OCI-LY3 (cell line): ENCODE results near the gene PNLIPRP2.

Experiments used
- H2AFZ ChIP-seq: fragments of 200-600, 300-600 bp; shearing (Covaris generic); 2 replicates; pipeline ENCODE4 v1.6.0; 2014; ENCODE audit warnings: antibody characterized with exemption, low read depth, low read length
- H3K27ac ChIP-seq: fragments of 200-600, 300-600 bp; sonication (generic); 2 replicates; pipeline ENCODE4 v1.5.1; 2014; ENCODE audit warnings: mild to moderate bottlenecking, low read length, moderate library complexity, mixed read lengths
- H3K27me3 ChIP-seq: fragments of 200-600, 300-600 bp; sonication (generic); 2 replicates; pipeline ENCODE4 v1.6.1; 2014; ENCODE audit warnings: low read depth, low read length, mixed read lengths
- H3K36me3 ChIP-seq: fragments of 200-600, 300-600 bp; sonication (generic); replicated peaks from 2 replicates; pipeline ENCODE3; 2014; ENCODE audit warnings: low read depth, low read length, mixed read lengths
- H3K4me1 ChIP-seq: fragments of 300-600, 200-600 bp; sonication (generic); 2 replicates; pipeline ENCODE4 v1.6.1; 2014; ENCODE audit warnings: low read length, mixed read lengths
- H3K4me2 ChIP-seq: fragments of 200-600, 300-600 bp; sonication (generic); 2 replicates; pipeline ENCODE4 v1.6.1; 2014; ENCODE audit warnings: low read length, mixed read lengths
- H3K4me3 ChIP-seq: fragments of 300-600, 200-600 bp; sonication (generic); 2 replicates; pipeline ENCODE4 v1.5.1; 2014; ENCODE audit warnings: antibody characterized with exemption, mild to moderate bottlenecking, low read length, moderate library complexity
- H3K79me2 ChIP-seq: fragments of 300-600, 200-600 bp; shearing (Covaris generic); 2 replicates; pipeline ENCODE4 v1.6.1; 2014; ENCODE audit warnings: mild to moderate bottlenecking, low read length, mixed read lengths
- H3K9ac ChIP-seq: fragments of 300-600, 200-600 bp; shearing (Covaris generic); 2 replicates; pipeline ENCODE4 v1.6.0; 2014; ENCODE audit warnings: mild to moderate bottlenecking, low read length, moderate library complexity
- H3K9me3 ChIP-seq: fragments of 200-600, 300-600 bp; shearing (Covaris generic); 2 replicates; pipeline ENCODE4 v1.6.1; 2014; ENCODE audit warnings: low read length, mixed read lengths; ENCODE audit not compliant: insufficient read depth
- H4K20me1 ChIP-seq: fragments of 200-600, 300-600 bp; sonication (generic); 2 replicates; pipeline ENCODE4 v1.6.1; 2016; ENCODE audit warnings: low read length, mixed read lengths; ENCODE audit not compliant: insufficient read depth
- EZH2phosphoT487 ChIP-seq: fragments of 200-600 bp; shearing (Covaris generic); IDR thresholded peaks from 2 replicates; pipeline ENCODE4 v1.6.1; 2018; ENCODE audit warnings: antibody characterized with exemption, mixed run types, low read depth
- TF ChIP-seq, protein P1 (sequence below): fragments of 200-600, 300-600 bp; sonication (generic); IDR thresholded peaks from 2 replicates; pipeline ENCODE4 v1.5.1; 2014; ENCODE audit warnings: antibody characterized with exemption, low read length, low read depth

PNLIPRP2 gene

DNA sequence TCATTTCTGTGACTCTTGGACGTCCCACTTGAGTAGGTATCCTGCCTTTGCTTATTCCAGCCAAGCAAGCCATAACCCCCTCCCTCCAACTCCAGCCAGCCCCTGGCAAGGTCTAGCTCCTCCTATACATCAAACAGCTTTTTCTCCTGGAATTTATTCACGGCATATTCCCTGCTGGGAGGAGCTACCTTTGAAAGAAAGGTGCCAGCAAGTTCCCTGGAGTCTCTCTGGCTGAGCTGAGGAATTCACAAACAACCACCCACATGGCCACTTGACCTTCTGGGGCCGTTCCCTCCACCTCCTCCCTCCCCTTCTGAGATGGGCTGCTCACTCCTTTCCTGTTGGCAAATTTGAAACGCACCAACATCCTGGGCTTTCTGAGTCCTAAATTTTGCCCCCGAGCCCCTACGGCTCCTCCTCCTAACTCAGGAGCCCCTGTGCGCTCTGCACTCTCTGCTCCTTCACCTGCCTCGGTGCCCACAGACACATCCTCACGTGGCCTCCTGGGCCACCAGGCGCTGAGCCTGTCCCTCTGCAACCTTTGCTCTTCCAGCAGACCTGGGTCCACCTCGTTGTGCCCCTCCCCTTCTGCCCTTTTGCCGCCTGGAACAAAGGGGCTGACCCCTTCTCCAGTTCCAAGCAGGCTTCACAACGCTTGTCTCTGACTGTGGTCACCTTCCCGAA is 73.6 kb downstream of the PNLIPRP2 start:
- H3K27me3 ChIP-seq, result no peaks in the 10 kb centered on the region
- H3K9me3 ChIP-seq, result no peaks in the 10 kb centered on the region
- no peaks in the 10 kb centered on the region for H3K79me2 ChIP-seq
- no peak overlapping the region for H3K4me3 ChIP-seq
- no peaks in the 10 kb centered on the region for H3K36me3 ChIP-seq
- TF ChIP-seq, protein P1, sequence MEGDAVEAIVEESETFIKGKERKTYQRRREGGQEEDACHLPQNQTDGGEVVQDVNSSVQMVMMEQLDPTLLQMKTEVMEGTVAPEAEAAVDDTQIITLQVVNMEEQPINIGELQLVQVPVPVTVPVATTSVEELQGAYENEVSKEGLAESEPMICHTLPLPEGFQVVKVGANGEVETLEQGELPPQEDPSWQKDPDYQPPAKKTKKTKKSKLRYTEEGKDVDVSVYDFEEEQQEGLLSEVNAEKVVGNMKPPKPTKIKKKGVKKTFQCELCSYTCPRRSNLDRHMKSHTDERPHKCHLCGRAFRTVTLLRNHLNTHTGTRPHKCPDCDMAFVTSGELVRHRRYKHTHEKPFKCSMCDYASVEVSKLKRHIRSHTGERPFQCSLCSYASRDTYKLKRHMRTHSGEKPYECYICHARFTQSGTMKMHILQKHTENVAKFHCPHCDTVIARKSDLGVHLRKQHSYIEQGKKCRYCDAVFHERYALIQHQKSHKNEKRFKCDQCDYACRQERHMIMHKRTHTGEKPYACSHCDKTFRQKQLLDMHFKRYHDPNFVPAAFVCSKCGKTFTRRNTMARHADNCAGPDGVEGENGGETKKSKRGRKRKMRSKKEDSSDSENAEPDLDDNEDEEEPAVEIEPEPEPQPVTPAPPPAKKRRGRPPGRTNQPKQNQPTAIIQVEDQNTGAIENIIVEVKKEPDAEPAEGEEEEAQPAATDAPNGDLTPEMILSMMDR, result no peak
- no peak for TF ChIP-seq EZH2phosphoT487
- H2AFZ ChIP-seq, result no peak overlapping the region
- H3K4me2 ChIP-seq, result no peak overlapping the region
- no peak overlapping the region for H3K27ac ChIP-seq
- peaks cover 5% of the 10 kb centered on the region; the same call in 1 of the 2 replicates for H3K4me1 ChIP-seq
- no peak overlapping the region for H3K9ac ChIP-seq
- H4K20me1 ChIP-seq, result no peaks in the 10 kb centered on the region
